NCI-H1417 treated with DMSO at 0.1 percent for 48 hours (cell line): Measurements from ENCODE around the gene NGB.

Experiments used
- DNase-seq: peaks from one replicate; lab custom pipeline; 2025; lab: John Stamatoyannopoulos, UW

The NGB gene

GRCh38 chr14:77264466-77265186 lies 6.4 kb downstream of the NGB start:
- no peak for DNase-seq

DNA sequence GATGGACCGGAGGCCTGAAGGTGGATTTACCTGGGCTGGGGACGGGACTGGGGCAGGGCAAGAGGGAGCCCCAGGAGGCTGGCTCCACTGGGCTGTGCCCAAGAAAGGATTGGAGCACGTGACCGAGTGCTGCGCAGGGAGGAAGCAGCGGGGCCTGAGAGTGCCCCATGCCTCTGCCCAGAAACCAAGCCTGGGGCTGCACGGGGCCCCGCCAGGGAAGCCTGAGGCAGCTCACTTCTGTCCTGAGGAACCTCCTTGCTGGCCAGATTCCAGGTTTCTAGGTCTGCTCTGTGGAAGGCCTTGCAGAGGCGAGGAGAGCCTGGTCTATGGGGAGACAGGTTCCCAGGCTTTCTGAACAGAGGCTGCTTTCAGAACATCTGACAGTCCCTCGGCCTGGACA lies 10.4 kb downstream of the NGB start:
- no peak for DNase-seq

DNA sequence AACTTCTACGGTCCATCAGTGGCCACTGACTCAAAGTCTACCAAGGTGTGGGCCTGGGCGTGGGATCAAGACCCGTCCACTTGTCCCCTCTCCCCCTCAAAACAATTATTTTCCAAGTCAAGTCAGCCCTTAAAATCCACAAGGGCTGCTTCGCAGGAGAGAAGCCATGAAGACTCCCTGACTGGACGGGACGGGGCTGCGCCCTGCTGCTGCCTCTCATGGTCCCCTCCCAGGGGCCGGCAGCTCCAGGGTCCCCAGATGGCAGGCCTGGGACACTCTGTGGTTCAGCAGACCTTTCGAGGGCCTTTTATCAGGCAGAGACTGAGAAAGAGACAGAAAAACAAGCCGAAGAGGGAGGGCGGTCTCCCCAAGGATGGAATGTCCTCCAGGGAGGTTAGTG lies 10.8 kb downstream of the NGB start:
- no peak for DNase-seq

GRCh38 chr14:77259025-77259715 lies 11.8 kb downstream of the NGB start:
- DNase-seq: no peak

GRCh38 chr14:77258566-77258965 lies 12.4 kb downstream of the NGB start:
- no peak for DNase-seq

- no peak for DNase-seq
These were observed 13.3 kb downstream of the NGB start for GRCh38 chr14:77257700-77258099.

DNA sequence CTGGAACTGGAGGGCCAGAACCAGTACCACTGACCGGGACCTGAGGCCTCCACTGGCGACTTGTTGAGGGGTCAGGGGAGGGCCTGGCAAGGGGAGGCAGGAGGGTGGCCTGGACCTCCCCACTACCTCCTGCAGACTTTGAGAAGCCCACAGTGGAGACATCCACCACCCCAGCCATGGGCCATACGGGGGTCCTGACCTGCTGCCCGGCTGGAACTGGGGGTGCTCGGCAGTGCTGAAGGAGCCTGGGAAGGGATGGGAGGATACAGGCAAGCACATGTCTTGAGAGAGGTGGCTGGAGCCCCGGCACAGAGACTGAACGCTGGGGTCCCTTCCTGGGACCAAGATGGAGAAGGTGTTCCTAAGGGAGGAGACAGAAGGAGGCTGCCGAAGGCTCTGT lies 14.3 kb downstream of the NGB start:
- DNase-seq: no peak

- no peak for DNase-seq
These were observed 17.4 kb downstream of the NGB start for GRCh38 chr14:77253333-77254190.

DNA sequence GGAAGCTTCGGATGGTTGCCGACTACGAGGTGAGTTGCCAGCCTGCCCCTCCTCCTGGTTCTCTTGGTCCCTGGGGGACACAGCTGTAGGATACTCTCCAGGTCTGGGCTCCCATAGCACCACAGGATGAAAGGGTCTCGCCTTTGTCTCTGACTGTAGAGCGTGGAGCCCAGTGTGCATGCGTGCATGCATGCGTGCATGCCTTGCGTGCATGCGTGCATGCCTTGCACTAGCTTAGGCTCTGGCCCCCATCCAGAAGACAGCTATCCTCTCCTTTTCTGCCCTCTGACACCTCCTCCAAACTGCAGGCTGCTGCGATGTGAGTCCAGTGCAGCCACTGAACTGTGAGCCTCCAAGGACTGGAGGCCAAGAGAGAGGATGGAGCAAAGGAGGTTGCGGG lies 19.1 kb downstream of the NGB start:
- DNase-seq: no peak

DNA sequence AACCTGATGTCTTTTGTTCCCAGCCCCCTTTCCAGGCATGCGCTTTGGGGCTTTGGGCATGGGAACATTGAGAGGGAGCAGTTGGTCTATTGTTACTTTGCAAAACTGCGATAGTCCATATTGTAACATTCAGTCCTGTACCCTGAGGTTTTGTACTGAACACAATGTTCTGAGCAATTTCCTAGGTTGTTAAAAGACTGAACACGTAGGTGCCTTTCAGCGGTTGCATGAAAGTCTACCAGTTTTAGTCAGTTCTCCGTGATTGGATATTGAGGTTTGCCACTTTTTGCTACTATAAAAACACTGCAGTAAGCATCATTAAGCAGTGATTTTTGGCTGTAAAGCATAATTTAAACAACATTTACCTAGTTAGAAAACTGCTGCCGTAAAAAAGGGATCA lies 20.1 kb downstream of the NGB start:
- DNase-seq: no peak

GRCh38 chr14:77249286-77249685 lies 21.7 kb downstream of the NGB start:
- no peak for DNase-seq

DNA sequence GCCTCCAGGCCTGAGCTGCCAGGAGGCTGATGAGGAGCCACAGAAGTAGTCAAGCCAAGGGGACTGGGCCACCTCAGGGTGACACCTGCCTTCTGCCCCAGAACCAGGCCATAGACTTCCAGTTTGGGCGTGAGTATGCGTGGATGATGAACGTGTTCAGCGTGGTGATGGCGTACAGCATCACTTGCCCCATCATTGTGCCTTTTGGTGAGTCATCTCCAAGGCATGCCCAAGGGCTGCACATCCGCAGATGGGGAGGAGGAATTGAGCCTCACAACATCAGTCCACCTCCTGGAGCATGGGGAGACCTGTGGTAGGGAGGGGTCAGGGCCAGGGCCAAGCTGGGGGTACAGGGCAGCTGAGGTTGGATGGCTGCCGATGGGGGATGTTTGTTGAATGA lies 22.3 kb downstream of the NGB start:
- DNase-seq: no peak

DNA sequence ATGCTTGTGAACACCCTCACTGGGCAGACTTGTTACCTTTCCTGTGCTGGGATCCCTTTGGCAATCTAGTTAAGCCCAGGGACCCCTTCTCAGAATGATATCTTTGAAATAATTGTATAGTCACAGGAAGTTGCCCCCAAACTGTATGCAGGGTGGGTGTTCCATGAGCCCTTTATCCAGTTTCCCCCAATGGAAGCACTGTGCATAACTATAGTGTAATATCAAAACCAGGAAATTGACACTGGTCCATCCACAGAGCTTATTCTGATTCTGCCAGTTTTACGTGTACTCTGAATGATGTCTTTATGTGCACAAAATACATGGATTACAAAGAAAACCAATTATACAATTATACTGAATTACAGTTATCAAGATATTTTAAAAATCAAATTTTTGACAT lies 24.2 kb downstream of the NGB start:
- DNase-seq: no peak

DNA sequence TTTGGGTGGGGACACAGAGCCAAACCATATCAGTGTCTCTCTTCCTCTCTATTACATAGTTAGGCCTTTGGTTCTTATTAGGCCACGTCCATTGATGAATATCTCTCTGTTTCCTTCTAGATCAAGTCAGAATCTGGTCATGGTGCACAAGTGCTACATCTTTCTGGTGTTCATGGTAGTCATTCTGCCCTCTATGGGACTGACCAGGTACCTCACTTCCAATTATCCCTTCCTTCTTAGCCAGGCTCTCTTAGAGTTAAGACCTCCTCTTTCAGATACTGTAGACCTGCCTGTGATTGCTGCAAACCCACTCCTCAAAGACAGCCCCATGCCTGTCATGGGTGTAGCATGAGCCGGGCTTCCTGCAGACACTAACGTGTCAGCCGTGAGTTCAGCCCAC lies 25.2 kb downstream of the NGB start:
- no peak for DNase-seq

GRCh38 chr14:77243853-77244252 lies 27.2 kb downstream of the NGB start:
- DNase-seq: no peak

DNA sequence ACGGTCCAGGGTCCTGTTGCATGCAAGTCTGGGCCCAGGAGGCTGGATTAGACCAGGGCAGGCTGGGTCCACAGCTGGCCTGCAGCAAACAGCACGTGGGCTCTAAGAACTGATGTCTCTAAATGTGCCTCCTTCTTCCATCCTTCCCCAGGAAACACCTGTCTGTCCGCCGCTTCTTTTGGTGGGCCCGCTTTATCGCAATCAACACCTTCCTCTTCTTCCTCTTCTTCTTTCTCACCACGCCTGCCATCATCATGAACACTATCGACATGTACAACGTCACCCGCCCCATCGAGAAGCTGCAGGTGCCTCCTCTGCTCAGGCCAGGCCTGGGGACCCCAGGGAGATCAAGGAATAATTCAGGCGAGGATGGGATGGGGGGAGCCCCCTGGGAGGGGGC lies 28.3 kb downstream of the NGB start:
- no peak for DNase-seq

DNA sequence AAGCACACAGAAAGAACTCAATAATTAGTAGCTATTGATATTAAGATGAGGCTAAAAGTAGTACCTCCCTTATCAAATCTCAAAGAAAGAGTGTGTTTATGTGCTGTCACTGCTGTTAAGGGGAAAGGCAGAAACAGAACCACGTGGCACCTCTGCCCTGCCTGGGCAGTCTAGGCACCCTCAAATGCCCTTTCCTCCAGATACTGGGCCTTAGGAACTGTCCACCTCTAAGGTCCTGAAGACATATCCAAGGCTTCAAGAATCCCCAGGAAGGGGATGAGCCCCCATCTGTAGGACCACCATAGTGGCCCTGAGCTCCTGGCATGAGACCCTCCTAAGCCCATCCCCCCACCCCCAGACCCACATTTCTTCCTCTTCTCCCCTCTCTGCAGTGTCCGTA lies 29.1 kb downstream of the NGB start:
- DNase-seq: no peak

- DNase-seq: no peak
These were observed 30.6 kb downstream of the NGB start for GRCh38 chr14:77240336-77240915.

DNA sequence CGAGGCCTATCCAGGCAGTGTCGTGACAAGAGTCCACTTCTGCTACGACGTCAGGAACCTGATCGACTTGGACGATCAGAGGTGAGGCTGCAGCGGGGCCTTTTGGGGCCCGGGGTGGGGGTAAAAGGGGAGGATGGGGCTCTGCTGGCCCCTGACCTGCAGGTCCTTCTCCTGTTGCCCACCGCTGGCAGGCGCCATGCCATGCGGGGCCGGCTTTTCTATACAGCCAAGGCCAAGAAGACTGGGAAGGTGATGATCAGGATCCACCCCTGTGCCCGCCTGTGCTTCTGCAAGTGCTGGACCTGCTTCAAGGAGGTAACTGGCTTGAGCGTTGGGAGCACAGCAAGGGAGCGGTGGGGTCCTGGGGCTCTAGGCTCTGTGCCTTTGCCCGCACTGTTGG lies 31.6 kb downstream of the NGB start:
- DNase-seq: no peak

DNA sequence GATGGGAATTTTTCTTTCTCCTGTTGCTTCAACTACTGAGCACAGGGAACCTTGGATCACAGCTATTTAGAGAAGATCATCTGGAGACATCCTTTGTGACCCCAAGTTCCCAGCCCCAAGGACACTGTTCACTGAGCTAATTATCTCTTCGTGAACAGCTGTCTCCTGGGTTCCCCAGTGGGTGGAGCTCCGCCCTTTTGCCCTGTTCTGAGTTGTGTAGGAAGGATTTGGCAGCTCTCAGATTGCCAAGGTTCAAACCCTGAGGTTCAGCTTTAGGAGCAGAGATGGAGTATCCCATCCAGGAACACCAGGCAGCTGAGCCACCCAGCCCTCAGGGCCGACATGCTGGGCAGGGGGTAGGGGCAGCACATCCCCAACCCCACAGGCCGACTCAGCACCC lies 32.0 kb downstream of the NGB start:
- no peak for DNase-seq

- no peak for DNase-seq
These were observed 32.6 kb downstream of the NGB start for GRCh38 chr14:77238356-77238755.

DNA sequence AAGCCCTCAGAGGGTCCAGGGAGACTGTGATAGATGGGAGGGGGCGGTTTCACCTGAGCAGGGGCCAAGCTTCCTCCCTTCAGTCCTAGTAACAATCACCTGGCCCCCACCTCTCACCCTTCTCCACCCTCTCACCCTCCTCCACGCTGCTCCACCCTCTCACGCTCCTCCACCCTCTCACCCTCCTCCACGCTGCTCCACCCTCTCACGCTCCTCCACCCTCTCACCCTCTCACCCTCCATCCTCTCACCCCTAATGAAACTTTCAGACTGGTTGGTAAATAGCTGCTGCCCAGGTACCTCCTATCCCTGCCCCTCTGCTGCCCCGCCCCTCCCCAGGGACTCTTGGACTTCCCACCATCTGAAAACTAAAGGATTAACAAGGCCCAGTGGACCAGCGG lies 34.2 kb downstream of the NGB start:
- DNase-seq: no peak

- no peak for DNase-seq
These were observed 39.3 kb downstream of the NGB start for GRCh38 chr14:77231721-77232120.
